DOHH2 (cell line): ENCODE data around the gene STPG1.

Experiments
- H3F3A ChIP-seq: fragments of 200-600 bp; sonication (generic), shearing (Covaris generic); 2 replicates; pipeline ENCODE4 v1.6.0; 2016; ENCODE audit warnings: antibody characterized with exemption, mild to moderate bottlenecking; ENCODE audit not compliant: control insufficient read depth, insufficient read depth
- H3K27ac ChIP-seq: fragments of 200-600 bp; sonication (generic); 2 replicates; pipeline ENCODE4 v1.5.1; 2014; ENCODE audit warnings: low read depth, mild to moderate bottlenecking, low read length, moderate library complexity
- H3K27me3 ChIP-seq: fragments of 200-600 bp; sonication (generic); 2 replicates; pipeline ENCODE4 v1.6.1; 2014; ENCODE audit warnings: mild to moderate bottlenecking, low read length, mixed read lengths; ENCODE audit not compliant: control insufficient read depth
- H3K36me3 ChIP-seq: fragments of 200-600 bp; sonication (generic); 2 replicates; pipeline ENCODE4 v1.6.1; 2014; ENCODE audit warnings: mild to moderate bottlenecking, low read length, moderate library complexity, mixed read lengths; ENCODE audit not compliant: control insufficient read depth
- H3K4me1 ChIP-seq: fragments of 200-600 bp; sonication (generic); 2 replicates; pipeline ENCODE4 v1.6.1; 2014; ENCODE audit warnings: mild to moderate bottlenecking, low read length, mixed read lengths; ENCODE audit not compliant: control insufficient read depth
- H3K4me2 ChIP-seq: fragments of 200-600 bp; sonication (generic); 2 replicates; pipeline ENCODE4 v1.6.0; 2014; ENCODE audit warnings: mild to moderate bottlenecking, low read length, moderate library complexity
- H3K4me3 ChIP-seq: fragments of 200-600 bp; sonication (generic); 2 replicates; pipeline ENCODE4 v1.5.1; 2014; ENCODE audit warnings: mild to moderate bottlenecking, low read length, mixed read lengths
- H3K79me2 ChIP-seq: fragments of 200-600 bp; sonication (generic); 2 replicates; pipeline ENCODE4 v1.6.1; 2014; ENCODE audit warnings: mild to moderate bottlenecking, low read length, mixed read lengths; ENCODE audit not compliant: control insufficient read depth
- H3K9me2 ChIP-seq: fragments of 200-600 bp; sonication (generic); replicated peaks from 2 replicates; pipeline ENCODE4 v1.6.1; 2014; ENCODE audit warnings: mild to moderate bottlenecking, low read length, mixed read lengths; ENCODE audit not compliant: control insufficient read depth
- H3K9me3 ChIP-seq: fragments of 200-600 bp; sonication (generic); 2 replicates; pipeline ENCODE4 v1.6.1; 2014; ENCODE audit warnings: antibody characterized with exemption, low read length, mixed read lengths; ENCODE audit not compliant: control insufficient read depth, insufficient read depth
- H4K20me1 ChIP-seq: fragments of 200-600 bp; sonication (generic); 2 replicates; pipeline ENCODE4 v1.6.0; 2014; ENCODE audit warnings: low read depth, mild to moderate bottlenecking, antibody characterized with exemption, low read length, moderate library complexity; ENCODE audit not compliant: control insufficient read depth, insufficient read depth
- CTCF ChIP-seq: fragments of 200-600 bp; sonication (generic); IDR thresholded peaks from one replicate; pipeline ENCODE4 v1.5.1; 2014; ENCODE audit warnings: antibody characterized with exemption, mild to moderate bottlenecking, low read depth, low read length; ENCODE audit not compliant: poor library complexity, severe bottlenecking
- EZH2phosphoT487 ChIP-seq: fragments of 200-600 bp; sonication (generic); IDR thresholded peaks from 2 replicates; pipeline ENCODE4 v1.6.1; 2017; ENCODE audit warnings: borderline replicate concordance, mild to moderate bottlenecking, antibody characterized with exemption, low read length, moderate library complexity, mixed read lengths

The STPG1 gene

GRCh38 chr1:24383381-24383940 lies 30.1 kb downstream of the STPG1 start:
- Histone ChIP-seq H3K4me1 (peaks cover 21% of the 10 kb centered on the region), H3K27me3 (no peaks in the 10 kb centered on the region), H3K79me2 (no peaks in the 10 kb centered on the region), H3K4me2 (no peak overlapping the region), H4K20me1 (no peaks in the 10 kb centered on the region), H3K9me2 (no peaks in the 10 kb centered on the region), H3K36me3 (no peaks in the 10 kb centered on the region; the same call in 1 of the 2 replicates), H3K27ac (no peak overlapping the region), H3F3A (no peaks in the 10 kb centered on the region), H3K4me3 (no peak overlapping the region), H3K9me3 (no peaks in the 10 kb centered on the region)
- TF ChIP-seq CTCF (no peak), EZH2phosphoT487 (no peak)

GRCh38 chr1:24382165-24382577 lies 31.4 kb downstream of the STPG1 start:
- Histone ChIP-seq H3K4me3 (no peak overlapping the region), H3K4me2 (no peak overlapping the region), H3K36me3 (no peaks in the 10 kb centered on the region; the same call in 1 of the 2 replicates), H3F3A (no peaks in the 10 kb centered on the region), H4K20me1 (no peaks in the 10 kb centered on the region), H3K4me1 (peaks cover 18% of the 10 kb centered on the region), H3K9me3 (no peaks in the 10 kb centered on the region), H3K27ac (no peak overlapping the region), H3K27me3 (no peaks in the 10 kb centered on the region), H3K79me2 (no peaks in the 10 kb centered on the region), H3K9me2 (no peaks in the 10 kb centered on the region)
- TF ChIP-seq EZH2phosphoT487 (no peak), CTCF (no peak)

- H3K4me3 ChIP-seq, result no peak overlapping the region
- H4K20me1 ChIP-seq, result no peaks in the 10 kb centered on the region
- H3K4me1 ChIP-seq, result peaks cover 9% of the 10 kb centered on the region
- no peaks in the 10 kb centered on the region for H3K9me2 ChIP-seq
- H3K9me3 ChIP-seq, result no peaks in the 10 kb centered on the region
- H3K79me2 ChIP-seq, result no peaks in the 10 kb centered on the region
- no peaks in the 10 kb centered on the region for H3K36me3 ChIP-seq
- no peak overlapping the region for H3K4me2 ChIP-seq
- no peaks in the 10 kb centered on the region for H3F3A ChIP-seq
- no peak overlapping the region for H3K27ac ChIP-seq
- no peak for TF ChIP-seq CTCF
- TF ChIP-seq EZH2phosphoT487, result no peak
- H3K27me3 ChIP-seq, result no peaks in the 10 kb centered on the region
These were observed 32.3 kb downstream of the STPG1 start for GRCh38 chr1:24381256-24381655.

GRCh38 chr1:24380508-24380907 lies 33.1 kb downstream of the STPG1 start:
- no peak overlapping the region for H3K27ac ChIP-seq
- H3K4me2 ChIP-seq, result no peak overlapping the region
- no peaks in the 10 kb centered on the region for H3K9me2 ChIP-seq
- no peaks in the 10 kb centered on the region for H3K79me2 ChIP-seq
- no peaks in the 10 kb centered on the region for H3K9me3 ChIP-seq
- H3K4me1 ChIP-seq, result peaks cover 2% of the 10 kb centered on the region
- H3F3A ChIP-seq, result 0 out of 2 replicates have a peak, but pooled peaks cover 2% of the 10 kb centered on the region
- H3K4me3 ChIP-seq, result no peak overlapping the region
- no peaks in the 10 kb centered on the region for H3K36me3 ChIP-seq
- no peaks in the 10 kb centered on the region for H3K27me3 ChIP-seq
- TF ChIP-seq CTCF, result no peak
- no peak for TF ChIP-seq EZH2phosphoT487
- H4K20me1 ChIP-seq, result no peaks in the 10 kb centered on the region
